Fibroblast of lung (primary cell): ENCODE results near the gene PDE1A.
"Not testable (repeated sequence)": the region's sequence is repeated elsewhere in the genome, so short reads cannot be mapped to it uniquely, and the experiment has no call there.

Experiments used
- EZH2 ChIP-seq: IDR thresholded peaks from 2 replicates; pipeline ENCODE4 v1.5.1; 2012; ENCODE audit warnings: low read length, control low read depth, mild to moderate bottlenecking; ENCODE audit errors: missing control alignments
- TF ChIP-seq, protein P1 (sequence below), 2 donors: IDR thresholded peaks in 1 of 2; conservative IDR thresholded peaks in 1 of 2; 1 replicate in 1 of 2; 2 replicates in 1 of 2; pipeline ENCODE4 v1.5.1; 2011 to 2012; ENCODE audit warnings: low read length in 2 of 2, control low read depth in 1 of 2, inconsistent platforms in 1 of 2, low read depth in 1 of 2, mild to moderate bottlenecking in 1 of 2

DNA sequence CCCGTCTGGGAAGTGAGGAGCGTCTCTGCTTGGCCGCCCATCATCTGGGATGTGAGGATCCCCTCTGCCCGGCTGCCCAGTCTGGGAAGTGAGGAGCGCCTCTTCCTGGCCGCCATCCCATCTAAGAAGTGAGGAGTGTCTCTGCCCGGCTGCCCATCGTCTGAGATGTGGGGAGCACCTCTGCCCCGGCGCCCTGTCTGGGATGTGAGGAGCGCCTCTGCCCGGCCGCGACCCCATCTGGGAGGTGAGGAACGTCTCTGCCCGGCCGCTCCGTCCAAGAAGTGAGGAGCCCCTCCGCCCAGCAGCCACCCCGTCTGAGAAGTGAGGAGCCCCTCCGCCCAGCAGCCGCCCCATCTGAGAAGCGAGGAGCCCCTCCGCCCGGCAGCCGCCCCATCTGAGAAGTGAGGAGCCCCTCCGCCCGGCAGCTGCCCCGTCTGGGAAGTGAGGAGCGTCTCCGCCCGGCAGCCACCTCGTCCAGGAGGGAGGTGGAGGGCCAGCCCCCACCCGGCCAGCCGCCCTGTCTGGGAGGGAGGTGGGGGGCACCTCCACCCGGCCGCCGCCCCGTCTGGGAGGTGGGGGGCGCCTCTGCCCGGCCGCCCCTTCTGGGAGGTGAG, 40.5 kb downstream of the PDE1A start:
- TF ChIP-seq, protein P1, sequence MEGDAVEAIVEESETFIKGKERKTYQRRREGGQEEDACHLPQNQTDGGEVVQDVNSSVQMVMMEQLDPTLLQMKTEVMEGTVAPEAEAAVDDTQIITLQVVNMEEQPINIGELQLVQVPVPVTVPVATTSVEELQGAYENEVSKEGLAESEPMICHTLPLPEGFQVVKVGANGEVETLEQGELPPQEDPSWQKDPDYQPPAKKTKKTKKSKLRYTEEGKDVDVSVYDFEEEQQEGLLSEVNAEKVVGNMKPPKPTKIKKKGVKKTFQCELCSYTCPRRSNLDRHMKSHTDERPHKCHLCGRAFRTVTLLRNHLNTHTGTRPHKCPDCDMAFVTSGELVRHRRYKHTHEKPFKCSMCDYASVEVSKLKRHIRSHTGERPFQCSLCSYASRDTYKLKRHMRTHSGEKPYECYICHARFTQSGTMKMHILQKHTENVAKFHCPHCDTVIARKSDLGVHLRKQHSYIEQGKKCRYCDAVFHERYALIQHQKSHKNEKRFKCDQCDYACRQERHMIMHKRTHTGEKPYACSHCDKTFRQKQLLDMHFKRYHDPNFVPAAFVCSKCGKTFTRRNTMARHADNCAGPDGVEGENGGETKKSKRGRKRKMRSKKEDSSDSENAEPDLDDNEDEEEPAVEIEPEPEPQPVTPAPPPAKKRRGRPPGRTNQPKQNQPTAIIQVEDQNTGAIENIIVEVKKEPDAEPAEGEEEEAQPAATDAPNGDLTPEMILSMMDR (conservative IDR thresholded peaks at IDR 0.05 in 1 of 2, IDR thresholded peaks at IDR 0.05 in 1 of 2; ENCODE audit: low read depth in 1 of 2, low read length in 2 of 2): not testable (repeated sequence)
- TF ChIP-seq EZH2: not testable (repeated sequence)
